ENCODE results near the gene CYP27B1. TPM values are rescaled to one million over a fixed set of nuclear protein-coding genes. Genes with fewer than 3 reads are reported as not detected.
A peak's percentile ranks its signal among the peaks of the same experiment; 100 is the strongest.
"Not testable (repeated sequence)": the region's sequence is repeated elsewhere in the genome, so short reads cannot be mapped to it uniquely, and the experiment has no call there.

Gene CYP27B1
- total RNA-seq, 1 donor from 2014 or later = under 0.01 TPM

GRCh38 chr12:57777367-57777766 is 10.5 kb upstream of the CYP27B1 start:
- no peak overlapping the region for H3K9ac ChIP-seq (ENCODE audit: low read depth in 1 of 3, low read length in 3 of 3)
- H3K4me1 ChIP-seq (ENCODE audit: control insufficient read depth in 3 of 3, insufficient read depth in 3 of 3, low read length in 3 of 3) = peaks cover 10 to 16% (median 11%) of the 10 kb centered on the region in 3 donors
- H3K27me3 ChIP-seq (ENCODE audit: control insufficient read depth in 3 of 3, insufficient read depth in 3 of 3, low read length in 3 of 3) = no peaks in the 10 kb centered on the region
- peaks cover 6 to 20% (median 9%) of the 10 kb centered on the region in 3 donors for H3K36me3 ChIP-seq (ENCODE audit: control insufficient read depth in 3 of 3, insufficient read depth in 3 of 3, low read length in 3 of 3)
- H3K9me3 ChIP-seq (ENCODE audit: control insufficient read depth in 3 of 3, low read length in 3 of 3) = no peaks in the 10 kb centered on the region
- no peak overlapping the region for H3K4me3 ChIP-seq (ENCODE audit: low read length in 3 of 3)
- H3K27ac ChIP-seq (ENCODE audit: low read depth, low read length) = no peak overlapping the region

- no peak overlapping the region for H3K9ac ChIP-seq (ENCODE audit: low read depth in 1 of 3, low read length in 3 of 3)
- H3K4me3 ChIP-seq (ENCODE audit: low read length in 3 of 3) = no peak overlapping the region
- peaks cover 17 to 19% (median 18%) of the 10 kb centered on the region in 3 donors for H3K4me1 ChIP-seq (ENCODE audit: control insufficient read depth in 3 of 3, insufficient read depth in 3 of 3, low read length in 3 of 3)
- peaks cover 6 to 20% (median 9%) of the 10 kb centered on the region in 3 donors for H3K36me3 ChIP-seq (ENCODE audit: control insufficient read depth in 3 of 3, insufficient read depth in 3 of 3, low read length in 3 of 3)
- no peaks in the 10 kb centered on the region for H3K27me3 ChIP-seq (ENCODE audit: control insufficient read depth in 3 of 3, insufficient read depth in 3 of 3, low read length in 3 of 3)
- H3K27ac ChIP-seq (ENCODE audit: low read depth, low read length) = no peak overlapping the region
- no peaks in the 10 kb centered on the region for H3K9me3 ChIP-seq (ENCODE audit: control insufficient read depth in 3 of 3, low read length in 3 of 3)
Measured at GRCh38 chr12:57776247-57776587, 9.3 kb upstream of the CYP27B1 start.

- H3K9ac ChIP-seq (ENCODE audit: low read depth in 1 of 3, low read length in 3 of 3) = no peak overlapping the region
- H3K27me3 ChIP-seq (ENCODE audit: control insufficient read depth in 3 of 3, insufficient read depth in 3 of 3, low read length in 3 of 3) = no peaks in the 10 kb centered on the region
- H3K9me3 ChIP-seq (ENCODE audit: control insufficient read depth in 3 of 3, low read length in 3 of 3) = no peaks in the 10 kb centered on the region
- H3K36me3 ChIP-seq (ENCODE audit: control insufficient read depth in 3 of 3, insufficient read depth in 3 of 3, low read length in 3 of 3) = peaks cover 10 to 22% (median 12%) of the 10 kb centered on the region in 3 donors
- no peak overlapping the region for H3K4me3 ChIP-seq (ENCODE audit: low read length in 3 of 3)
- H3K4me1 ChIP-seq (ENCODE audit: control insufficient read depth in 3 of 3, insufficient read depth in 3 of 3, low read length in 3 of 3) = peaks cover 22 to 23% (median 23%) of the 10 kb centered on the region in 3 donors
- no peak overlapping the region for H3K27ac ChIP-seq (ENCODE audit: low read depth, low read length)
Measured at GRCh38 chr12:57775563-57776246, 8.8 kb upstream of the CYP27B1 start.

- Histone ChIP-seq H3K27me3 (ENCODE audit: control insufficient read depth in 3 of 3, insufficient read depth in 3 of 3, low read length in 3 of 3) (no peaks in the 10 kb centered on the region), H3K9ac (ENCODE audit: low read depth in 1 of 3, low read length in 3 of 3) (no peak overlapping the region), H3K4me3 (ENCODE audit: low read length in 3 of 3) (no peak overlapping the region), H3K27ac (ENCODE audit: low read depth, low read length) (no peak overlapping the region), H3K36me3 (ENCODE audit: control insufficient read depth in 3 of 3, insufficient read depth in 3 of 3, low read length in 3 of 3) (peaks cover 11 to 22% (median 15%) of the 10 kb centered on the region in 3 donors), H3K9me3 (ENCODE audit: control insufficient read depth in 3 of 3, low read length in 3 of 3) (no peaks in the 10 kb centered on the region), H3K4me1 (ENCODE audit: control insufficient read depth in 3 of 3, insufficient read depth in 3 of 3, low read length in 3 of 3) (peaks cover 22 to 26% (median 23%) of the 10 kb centered on the region in 3 donors)
Measured at GRCh38 chr12:57775044-57775443, 8.2 kb upstream of the CYP27B1 start.

- not testable (repeated sequence) for H3K9me3 ChIP-seq (ENCODE audit: control insufficient read depth in 3 of 3, low read length in 3 of 3); H3K9ac ChIP-seq (ENCODE audit: low read depth in 1 of 3, low read length in 3 of 3); H3K27me3 ChIP-seq (ENCODE audit: control insufficient read depth in 3 of 3, insufficient read depth in 3 of 3, low read length in 3 of 3); H3K27ac ChIP-seq (ENCODE audit: low read depth, low read length); H3K4me3 ChIP-seq (ENCODE audit: low read length in 3 of 3)
- Histone ChIP-seq H3K4me1 (ENCODE audit: control insufficient read depth in 3 of 3, insufficient read depth in 3 of 3, low read length in 3 of 3) (peaks cover 20 to 26% (median 22%) of the 10 kb centered on the region in 3 donors), H3K36me3 (ENCODE audit: control insufficient read depth in 3 of 3, insufficient read depth in 3 of 3, low read length in 3 of 3) (peaks cover 13 to 23% (median 15%) of the 10 kb centered on the region in 3 donors)
Measured at GRCh38 chr12:57774634-57775033, 7.8 kb upstream of the CYP27B1 start.

GRCh38 chr12:57772429-57773322 is 5.8 kb upstream of the CYP27B1 start, which contains the start of gene EEF1AKMT3:
Gene EEF1AKMT3 (plus strand): TSS chr12:57772614. CDS start chr12:57772725, 111 bp downstream.
- H3K27ac ChIP-seq (ENCODE audit: low read depth, low read length) = peak within 1 kb of the TSS; percentile 79
- no peaks in the 10 kb centered on the region for H3K9me3 ChIP-seq (ENCODE audit: control insufficient read depth in 3 of 3, low read length in 3 of 3)
- peak within 1 kb of the TSS; percentile 85 to 94 (median 92) for H3K9ac ChIP-seq (ENCODE audit: low read depth in 1 of 3, low read length in 3 of 3)
- peaks cover 25 to 39% (median 27%) of the 10 kb centered on the region in 3 donors for H3K36me3 ChIP-seq (ENCODE audit: control insufficient read depth in 3 of 3, insufficient read depth in 3 of 3, low read length in 3 of 3)
- H3K4me1 ChIP-seq (ENCODE audit: control insufficient read depth in 3 of 3, insufficient read depth in 3 of 3, low read length in 3 of 3) = peaks cover 19 to 26% (median 22%) of the 10 kb centered on the region in 3 donors
- H3K4me3 ChIP-seq (ENCODE audit: low read length in 3 of 3) = peak within 1 kb of the TSS; percentile 89 to 99 (median 98)
- H3K27me3 ChIP-seq (ENCODE audit: control insufficient read depth in 3 of 3, insufficient read depth in 3 of 3, low read length in 3 of 3) = peaks cover 0 to 3% (median 0%) of the 10 kb centered on the region in 3 donors

- Histone ChIP-seq H3K9ac (ENCODE audit: low read depth in 1 of 3, low read length in 3 of 3) (peak within 1 kb of the TSS; percentile 85 to 94 (median 92)), H3K27me3 (ENCODE audit: control insufficient read depth in 3 of 3, insufficient read depth in 3 of 3, low read length in 3 of 3) (peaks cover 5 to 8% (median 6%) of the 10 kb centered on the region in 3 donors), H3K27ac (ENCODE audit: low read depth, low read length) (peak within 1 kb of the TSS; percentile 79), H3K9me3 (ENCODE audit: control insufficient read depth in 3 of 3, low read length in 3 of 3) (no peaks in the 10 kb centered on the region), H3K4me3 (ENCODE audit: low read length in 3 of 3) (peak within 1 kb of the TSS; percentile 89 to 99 (median 98)), H3K36me3 (ENCODE audit: control insufficient read depth in 3 of 3, insufficient read depth in 3 of 3, low read length in 3 of 3) (peaks cover 25 to 39% (median 27%) of the 10 kb centered on the region in 3 donors), H3K4me1 (ENCODE audit: control insufficient read depth in 3 of 3, insufficient read depth in 3 of 3, low read length in 3 of 3) (peaks cover 20 to 31% (median 24%) of the 10 kb centered on the region in 3 donors)
Measured at GRCh38 chr12:57771873-57772428, 5.1 kb upstream of the CYP27B1 start, which contains the start of gene METTL1. Gene METTL1 (minus strand): TSS chr12:57772105. CDS start chr12:57772083, 22 bp downstream.

- Histone ChIP-seq H3K4me3 (ENCODE audit: low read length in 3 of 3) (peak overlapping the region; percentile 89 to 99 (median 98)), H3K9me3 (ENCODE audit: control insufficient read depth in 3 of 3, low read length in 3 of 3) (no peaks in the 10 kb centered on the region), H3K36me3 (ENCODE audit: control insufficient read depth in 3 of 3, insufficient read depth in 3 of 3, low read length in 3 of 3) (peaks cover 24 to 39% (median 27%) of the 10 kb centered on the region in 3 donors), H3K27ac (ENCODE audit: low read depth, low read length) (peak overlapping the region; percentile 79), H3K4me1 (ENCODE audit: control insufficient read depth in 3 of 3, insufficient read depth in 3 of 3, low read length in 3 of 3) (peaks cover 26 to 37% (median 30%) of the 10 kb centered on the region in 3 donors), H3K27me3 (ENCODE audit: control insufficient read depth in 3 of 3, insufficient read depth in 3 of 3, low read length in 3 of 3) (peaks cover 11 to 14% (median 12%) of the 10 kb centered on the region in 3 donors), H3K9ac (ENCODE audit: low read depth in 1 of 3, low read length in 3 of 3) (peak overlapping the region; percentile 85 to 94 (median 92))
Measured at GRCh38 chr12:57771236-57771872, 4.5 kb upstream of the CYP27B1 start.

GRCh38 chr12:57770734-57771133 is 3.9 kb upstream of the CYP27B1 start:
- H3K4me3 ChIP-seq (ENCODE audit: low read length in 3 of 3) = peak overlapping the region in 1 of 3 donors; percentile 6

More at GRCh38 chr12:57770734-57771133, 3.9 kb upstream of the CYP27B1 start:
- Histone ChIP-seq H3K27ac (ENCODE audit: low read depth, low read length) (no peak overlapping the region), H3K36me3 (ENCODE audit: control insufficient read depth in 3 of 3, insufficient read depth in 3 of 3, low read length in 3 of 3) (peaks cover 22 to 36% (median 26%) of the 10 kb centered on the region in 3 donors), H3K4me1 (ENCODE audit: control insufficient read depth in 3 of 3, insufficient read depth in 3 of 3, low read length in 3 of 3) (peaks cover 31 to 43% (median 36%) of the 10 kb centered on the region in 3 donors), H3K9me3 (ENCODE audit: control insufficient read depth in 3 of 3, low read length in 3 of 3) (no peaks in the 10 kb centered on the region), H3K9ac (ENCODE audit: low read depth in 1 of 3, low read length in 3 of 3) (no peak overlapping the region), H3K27me3 (ENCODE audit: control insufficient read depth in 3 of 3, insufficient read depth in 3 of 3, low read length in 3 of 3) (peaks cover 17 to 21% (median 18%) of the 10 kb centered on the region in 3 donors)
